Naive B cell (primary cell): Measurements from ENCODE around the gene TRPM1. TPM values are rescaled to one million over a fixed set of nuclear protein-coding genes. Genes with fewer than 3 reads are reported as not detected.

Source experiments
- ATAC-seq, 2 donors: fragments of 150-1000 bp; cut with Tn5 transposase; 2 replicates each; pipeline ENCODE4 v1.10.0; 2021; ENCODE audit warnings: low read depth in 2 of 2, mild to moderate bottlenecking in 2 of 2, moderate library complexity in 2 of 2
- DNase-seq: peaks from one replicate; pipeline ENCODE4 v3.0.0; 2022
- H3K27ac Mint-ChIP-seq, 6 donors: one replicate each; pipeline ENCODE4 v1.8.0; 2020 to 2022; ENCODE audit warnings: mild to moderate bottlenecking in 6 of 6, mixed read lengths in 6 of 6, moderate library complexity in 5 of 6, inconsistent platforms in 2 of 6
- H3K27me3 Mint-ChIP-seq, 3 donors: one replicate each; pipeline ENCODE4 v1.8.0; 2021 to 2022; ENCODE audit warnings: mixed read lengths in 3 of 3, mild to moderate bottlenecking in 1 of 3
- H3K36me3 Mint-ChIP-seq, 2 donors: one replicate each; pipeline ENCODE4 v1.8.0; 2020 to 2022; ENCODE audit warnings: mixed read lengths in 2 of 2, inconsistent platforms in 1 of 2, mild to moderate bottlenecking in 1 of 2
- H3K4me1 Mint-ChIP-seq, 3 donors: one replicate each; pipeline ENCODE4 v1.8.0; 2020 to 2022; ENCODE audit warnings: mixed read lengths in 3 of 3, inconsistent platforms in 1 of 3, mild to moderate bottlenecking in 1 of 3, moderate library complexity in 1 of 3
- H3K4me3 Mint-ChIP-seq, 8 donors: one replicate each; pipeline ENCODE4 v1.8.0; 2020 to 2022; ENCODE audit warnings: mild to moderate bottlenecking in 8 of 8, mixed read lengths in 8 of 8, moderate library complexity in 8 of 8, inconsistent platforms in 2 of 8
- H3K9me3 Mint-ChIP-seq, 7 donors: one replicate each; pipeline ENCODE4 v1.8.0; 2020 to 2022; ENCODE audit warnings: mixed read lengths in 7 of 7, mild to moderate bottlenecking in 5 of 7, inconsistent platforms in 2 of 7, moderate library complexity in 1 of 7
- polyA plus RNA-seq, 6 donors: library from polyadenylated mRNA; unstranded; fragments of 300-500 nt; fragmentation: Illumina TruSeq; gene quantifications; one replicate each; pipeline ENCODE4 v1.2.3, GENCODE V29; 2021; ENCODE audit warnings: low read depth in 6 of 6

The TRPM1 gene
- polyA plus RNA-seq, 6 donors from 2014 or later: 0.05 to 0.12 (median 0.09) TPM; not detected in 2

- DNase-seq (no peak), ATAC-seq (peak; percentile 41 to 52)
- H3K4me3 Mint-ChIP-seq: peak overlapping the region; percentile 61 to 91 (median 80)
- no peaks in the 10 kb centered on the region for H3K27me3 Mint-ChIP-seq
- no peaks in the 10 kb centered on the region for H3K9me3 Mint-ChIP-seq
- H3K27ac Mint-ChIP-seq: peak overlapping the region; percentile 7 to 88 (median 75)
- H3K36me3 Mint-ChIP-seq: peaks cover 17 to 32% of the 10 kb centered on the region in 2 donors
- peaks cover 65 to 85% (median 78%) of the 10 kb centered on the region in 3 donors for H3K4me1 Mint-ChIP-seq
These were observed 116.4 kb downstream of the TRPM1 start for GRCh38 chr15:30985081-30985531.

- Mint-ChIP-seq H3K27me3 (no peaks in the 10 kb centered on the region), H3K4me1 (peaks cover 66 to 85% (median 78%) of the 10 kb centered on the region in 3 donors), H3K36me3 (peaks cover 19 to 35% of the 10 kb centered on the region in 2 donors), H3K27ac (peak overlapping the region; percentile 7 to 88 (median 75)), H3K9me3 (peaks cover 0 to under 1% (median 0%) of the 10 kb centered on the region in 7 donors), H3K4me3 (peak overlapping the region; percentile 61 to 91 (median 80))
- peak; percentile 38 for DNase-seq
- ATAC-seq: peak; percentile 60 to 76
These were observed 117.0 kb downstream of the TRPM1 start for GRCh38 chr15:30984542-30984941.

- Mint-ChIP-seq H3K9me3 (peaks cover 0 to 3% (median 0%) of the 10 kb centered on the region in 7 donors), H3K4me1 (peaks cover 70 to 87% (median 83%) of the 10 kb centered on the region in 3 donors), H3K27ac (peak overlapping the region; percentile 66 to 88 (median 77)), H3K27me3 (no peaks in the 10 kb centered on the region), H3K4me3 (peak overlapping the region; percentile 61 to 91 (median 80)), H3K36me3 (peaks cover 23 to 39% of the 10 kb centered on the region in 2 donors)
- no peak for DNase-seq
- no peak for ATAC-seq
These were observed 117.4 kb downstream of the TRPM1 start for GRCh38 chr15:30984118-30984517.

- Mint-ChIP-seq H3K9me3 (peaks cover 0 to 3% (median 0%) of the 10 kb centered on the region in 7 donors), H3K4me3 (peak overlapping the region; percentile 39 to 89 (median 78)), H3K27me3 (no peaks in the 10 kb centered on the region), H3K27ac (peak overlapping the region; percentile 74 to 96 (median 91)), H3K4me1 (peaks cover 63 to 85% (median 67%) of the 10 kb centered on the region in 3 donors), H3K36me3 (peaks cover 23 to 32% of the 10 kb centered on the region in 2 donors)
- ATAC-seq: peak; percentile 80 to 82
- DNase-seq: peak; percentile 25
These were observed 122.1 kb downstream of the TRPM1 start for GRCh38 chr15:30979457-30979856.

- Mint-ChIP-seq H3K36me3 (peaks cover 23 to 32% of the 10 kb centered on the region in 2 donors), H3K4me3 (peak overlapping the region in 3 of 8 donors; percentile 6 to 89 (median 68)), H3K9me3 (peaks cover 0 to 3% (median 0%) of the 10 kb centered on the region in 7 donors), H3K27ac (peak overlapping the region in 3 of 6 donors; percentile 72 to 91 (median 74)), H3K27me3 (no peaks in the 10 kb centered on the region), H3K4me1 (peaks cover 56 to 79% (median 57%) of the 10 kb centered on the region in 3 donors)
- DNase-seq (no peak), ATAC-seq (no peak)
These were observed 123.2 kb downstream of the TRPM1 start for GRCh38 chr15:30978328-30978727.

DNA sequence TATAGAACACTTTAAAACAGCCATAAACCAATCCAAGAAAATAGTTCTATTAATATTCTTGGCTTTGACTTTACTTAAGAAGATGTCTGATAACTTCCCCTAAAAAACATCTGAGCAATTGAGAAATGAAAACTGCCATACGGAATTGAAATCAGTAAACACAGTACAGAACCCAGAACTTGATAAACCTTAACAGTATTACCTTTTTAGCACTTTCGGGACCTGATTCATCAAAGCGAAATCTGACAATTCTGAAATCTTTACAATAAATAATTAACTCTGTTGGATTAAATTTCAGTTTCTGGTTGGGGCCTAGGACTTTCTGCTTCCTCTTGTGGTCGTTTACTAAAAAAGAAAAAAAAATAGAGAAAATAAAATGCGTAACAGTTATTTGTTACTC is 127.4 kb downstream of the TRPM1 start:
- peaks cover 46 to 72% (median 51%) of the 10 kb centered on the region in 3 donors for H3K4me1 Mint-ChIP-seq
- H3K4me3 Mint-ChIP-seq: no peak overlapping the region
- H3K27me3 Mint-ChIP-seq: no peaks in the 10 kb centered on the region
- H3K27ac Mint-ChIP-seq: no peak overlapping the region
- DNase-seq (no peak), ATAC-seq (no peak)
- H3K36me3 Mint-ChIP-seq: peaks cover 1 to 26% of the 10 kb centered on the region in 2 donors
- no peaks in the 10 kb centered on the region for H3K9me3 Mint-ChIP-seq

DNA sequence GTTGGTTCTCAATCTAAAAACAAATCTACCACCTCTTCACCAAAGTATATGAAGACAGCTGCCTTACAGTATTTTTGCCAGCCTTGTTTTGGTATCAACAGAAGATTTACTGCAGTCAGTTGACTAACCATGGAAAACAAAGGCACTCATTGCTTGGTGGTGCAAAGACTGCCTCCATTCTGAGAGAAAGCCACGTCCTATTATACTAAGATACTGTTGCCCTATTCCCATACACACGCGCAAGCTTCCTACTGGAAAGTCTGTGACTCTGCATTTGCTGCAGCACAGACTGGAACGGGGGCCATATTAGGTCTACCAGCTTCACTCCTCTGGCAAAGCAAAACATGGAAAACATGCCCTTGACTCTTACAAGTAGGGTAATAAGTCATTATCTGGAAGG is 128.1 kb downstream of the TRPM1 start:
- Mint-ChIP-seq H3K36me3 (peaks cover 0 to 26% of the 10 kb centered on the region in 2 donors), H3K4me1 (peaks cover 44 to 70% (median 50%) of the 10 kb centered on the region in 3 donors), H3K4me3 (no peak overlapping the region), H3K27me3 (no peaks in the 10 kb centered on the region), H3K9me3 (no peaks in the 10 kb centered on the region), H3K27ac (peak overlapping the region in 1 of 6 donors; percentile 33)
- no peak for DNase-seq
- ATAC-seq: no peak

- Mint-ChIP-seq H3K9me3 (no peaks in the 10 kb centered on the region), H3K27ac (peak overlapping the region in 5 of 6 donors; percentile 9 to 81 (median 26)), H3K27me3 (no peaks in the 10 kb centered on the region), H3K4me1 (peaks cover 39 to 50% (median 43%) of the 10 kb centered on the region in 3 donors), H3K4me3 (peak overlapping the region in 3 of 8 donors; percentile 4 to 38 (median 33)), H3K36me3 (peaks cover 0 to 26% of the 10 kb centered on the region in 2 donors)
- DNase-seq: no peak
- ATAC-seq: no peak
These were observed 131.8 kb downstream of the TRPM1 start for GRCh38 chr15:30969724-30970123.

DNA sequence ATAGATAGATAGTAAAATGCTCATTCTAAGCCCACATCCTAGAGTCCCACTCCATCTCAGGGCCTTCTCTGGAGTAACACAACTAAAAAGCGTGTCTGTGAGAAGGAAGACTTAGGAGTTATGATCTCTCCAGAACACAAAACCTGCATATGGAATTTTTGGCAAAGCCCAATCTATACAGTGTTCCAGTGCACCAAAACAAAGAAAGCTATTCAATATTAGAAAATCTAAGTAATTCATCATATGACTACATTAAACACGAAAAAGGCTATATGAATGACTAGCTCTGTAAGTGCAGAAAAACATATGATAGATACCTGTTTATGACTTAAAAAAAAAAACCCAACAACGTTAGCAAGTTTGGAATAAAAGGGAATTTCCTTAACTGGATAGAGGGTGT is 137.8 kb downstream of the TRPM1 start:
- Mint-ChIP-seq H3K27me3 (no peaks in the 10 kb centered on the region), H3K27ac (no peak overlapping the region), H3K9me3 (no peaks in the 10 kb centered on the region), H3K36me3 (peaks cover 11 to 26% of the 10 kb centered on the region in 2 donors), H3K4me3 (no peak overlapping the region), H3K4me1 (peaks cover 13 to 42% (median 22%) of the 10 kb centered on the region in 3 donors)
- ATAC-seq (no peak), DNase-seq (no peak)

DNA sequence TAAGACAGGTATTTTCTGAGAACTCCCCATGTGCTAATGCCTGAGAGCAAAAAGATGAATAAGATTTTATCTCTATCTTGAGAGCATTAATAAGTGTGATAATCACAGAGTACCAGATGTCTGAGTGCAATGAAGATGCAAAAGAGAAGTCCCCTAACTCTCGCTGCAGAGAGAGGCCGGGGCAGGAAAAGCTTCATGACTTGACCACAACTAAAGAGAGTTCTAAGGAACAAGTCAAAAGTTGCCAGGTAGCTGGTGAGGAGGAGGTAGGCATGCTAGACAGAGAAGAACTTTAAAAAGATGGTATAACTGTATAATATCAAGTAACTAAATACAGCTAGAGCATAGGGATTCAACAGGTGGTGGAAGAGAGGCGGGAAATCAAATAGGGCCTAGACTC is 138.9 kb downstream of the TRPM1 start:
- Mint-ChIP-seq H3K4me3 (no peak overlapping the region), H3K4me1 (peaks cover 17 to 46% (median 20%) of the 10 kb centered on the region in 3 donors), H3K27ac (peak overlapping the region in 4 of 6 donors; percentile 39 to 74 (median 68)), H3K27me3 (no peaks in the 10 kb centered on the region), H3K9me3 (no peaks in the 10 kb centered on the region), H3K36me3 (peaks cover 17 to 33% of the 10 kb centered on the region in 2 donors)
- ATAC-seq (no peak), DNase-seq (no peak)

GRCh38 chr15:30962079-30962478 is 139.4 kb downstream of the TRPM1 start:
- H3K9me3 Mint-ChIP-seq: no peaks in the 10 kb centered on the region
- no peak for ATAC-seq
- H3K27ac Mint-ChIP-seq: peak overlapping the region in 5 of 6 donors; percentile 13 to 74 (median 63)
- no peaks in the 10 kb centered on the region for H3K27me3 Mint-ChIP-seq
- peaks cover 20 to 48% (median 21%) of the 10 kb centered on the region in 3 donors for H3K4me1 Mint-ChIP-seq
- DNase-seq: no peak
- H3K4me3 Mint-ChIP-seq: no peak overlapping the region
- peaks cover 21 to 38% of the 10 kb centered on the region in 2 donors for H3K36me3 Mint-ChIP-seq

DNA sequence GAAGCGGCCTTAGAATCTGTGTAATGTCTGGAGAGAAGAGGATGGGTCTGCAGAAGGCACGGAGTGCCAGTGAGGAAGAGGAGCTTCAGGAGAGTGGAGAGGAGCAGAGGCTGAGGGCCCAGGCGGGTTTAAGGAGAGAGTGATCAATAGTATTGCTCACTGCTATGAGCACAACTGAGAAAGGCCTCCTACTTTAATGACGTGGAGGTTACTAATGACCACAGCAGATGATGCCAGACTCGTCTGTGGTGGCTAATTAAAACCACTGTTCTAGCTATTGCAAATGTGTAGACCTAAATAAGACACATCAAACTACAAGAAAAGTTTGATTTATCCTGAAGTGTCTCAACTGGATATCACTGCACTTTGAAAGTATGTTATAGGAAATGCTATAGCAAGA is 143.3 kb downstream of the TRPM1 start:
- ATAC-seq (no peak), DNase-seq (no peak)
- Mint-ChIP-seq H3K4me3 (no peak overlapping the region), H3K36me3 (peaks cover 31 to 55% of the 10 kb centered on the region in 2 donors), H3K27ac (peak overlapping the region in 3 of 6 donors; percentile 12 to 56 (median 48)), H3K27me3 (no peaks in the 10 kb centered on the region), H3K4me1 (peaks cover 15 to 38% (median 16%) of the 10 kb centered on the region in 3 donors), H3K9me3 (no peaks in the 10 kb centered on the region)

DNA sequence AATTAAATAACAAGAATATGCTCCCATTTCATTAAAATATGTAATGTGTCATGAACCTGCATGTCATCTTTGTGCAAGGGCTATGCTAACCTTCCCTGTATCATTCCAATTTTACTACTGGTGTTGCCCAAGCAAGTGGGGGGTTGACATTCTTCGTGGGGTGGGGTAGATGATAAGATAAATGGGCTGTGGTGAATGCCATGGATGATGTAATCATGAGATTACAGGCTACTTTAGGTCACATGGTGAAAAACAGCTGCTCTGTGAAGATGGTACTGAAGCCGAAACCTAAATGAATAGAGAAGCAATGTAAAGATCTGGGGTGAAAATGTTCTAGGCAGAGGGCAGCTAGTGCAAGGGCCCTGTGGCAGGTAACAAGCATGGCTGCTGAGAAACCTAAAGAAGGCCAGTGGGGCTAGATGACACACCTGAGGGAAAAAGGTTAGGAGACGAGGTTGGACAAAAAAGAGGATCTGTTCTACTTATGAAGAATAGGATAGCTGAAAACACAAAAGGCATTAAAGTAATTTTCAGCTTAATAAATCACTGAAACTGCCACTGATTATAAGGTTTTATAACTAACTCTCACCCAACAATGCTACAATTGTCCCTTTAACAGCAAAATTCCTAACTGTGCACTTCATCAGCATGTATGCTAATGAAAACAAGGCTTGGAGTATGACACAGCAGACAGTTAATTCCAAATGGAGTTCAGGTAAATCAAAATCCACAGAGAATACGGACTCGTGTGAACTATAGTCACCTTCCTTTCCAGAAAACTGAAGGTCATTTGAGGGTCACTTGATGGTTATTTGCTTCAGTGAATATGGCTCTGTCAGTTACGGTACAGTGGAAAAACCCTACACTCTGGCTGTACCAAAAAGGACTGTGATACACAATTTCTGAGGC is 145.1 kb downstream of the TRPM1 start:
- ATAC-seq: no peak
- Mint-ChIP-seq H3K36me3 (peaks cover 37 to 57% of the 10 kb centered on the region in 2 donors), H3K4me3 (no peak overlapping the region), H3K4me1 (peaks cover 15 to 29% (median 16%) of the 10 kb centered on the region in 3 donors), H3K9me3 (no peaks in the 10 kb centered on the region), H3K27me3 (no peaks in the 10 kb centered on the region), H3K27ac (peak overlapping the region in 3 of 6 donors; percentile 42 to 75 (median 43))
- no peak for DNase-seq
